ENCODE results near the gene LRRC42.

LRRC42 gene

GRCh38 chr1:54004481-54005049, 58.4 kb downstream of the LRRC42 start:
- no peak for DNase-seq (ENCODE audit: low read depth)

GRCh38 chr1:54006508-54006907, 60.4 kb downstream of the LRRC42 start:
- no peak for DNase-seq (ENCODE audit: low read depth)

- no peak for DNase-seq (ENCODE audit: low read depth)
Measured at GRCh38 chr1:54007613-54008012, 61.5 kb downstream of the LRRC42 start.

DNA sequence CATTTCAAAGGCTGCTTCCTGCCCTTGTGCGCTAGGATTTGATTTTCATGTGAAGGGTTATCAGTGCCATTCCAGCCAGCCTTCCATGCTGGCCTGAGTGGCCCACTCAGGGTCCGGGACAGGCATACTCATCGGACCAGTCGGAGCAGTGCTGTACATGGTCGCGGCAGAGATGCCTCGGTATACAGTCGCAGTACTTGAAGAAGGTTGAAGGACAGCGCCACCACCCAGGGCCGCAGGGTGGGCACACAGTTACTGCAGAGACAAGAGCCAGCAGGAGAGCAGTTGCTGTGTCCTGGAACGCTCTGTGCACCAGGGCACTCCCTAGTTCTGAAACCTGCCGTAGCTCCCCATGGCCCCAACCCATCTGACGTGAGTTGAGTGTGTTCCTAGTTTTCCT, 62.7 kb downstream of the LRRC42 start:
- no peak for DNase-seq (ENCODE audit: low read depth)

GRCh38 chr1:54009406-54009805, 63.3 kb downstream of the LRRC42 start:
- no peak for DNase-seq (ENCODE audit: low read depth)

DNA sequence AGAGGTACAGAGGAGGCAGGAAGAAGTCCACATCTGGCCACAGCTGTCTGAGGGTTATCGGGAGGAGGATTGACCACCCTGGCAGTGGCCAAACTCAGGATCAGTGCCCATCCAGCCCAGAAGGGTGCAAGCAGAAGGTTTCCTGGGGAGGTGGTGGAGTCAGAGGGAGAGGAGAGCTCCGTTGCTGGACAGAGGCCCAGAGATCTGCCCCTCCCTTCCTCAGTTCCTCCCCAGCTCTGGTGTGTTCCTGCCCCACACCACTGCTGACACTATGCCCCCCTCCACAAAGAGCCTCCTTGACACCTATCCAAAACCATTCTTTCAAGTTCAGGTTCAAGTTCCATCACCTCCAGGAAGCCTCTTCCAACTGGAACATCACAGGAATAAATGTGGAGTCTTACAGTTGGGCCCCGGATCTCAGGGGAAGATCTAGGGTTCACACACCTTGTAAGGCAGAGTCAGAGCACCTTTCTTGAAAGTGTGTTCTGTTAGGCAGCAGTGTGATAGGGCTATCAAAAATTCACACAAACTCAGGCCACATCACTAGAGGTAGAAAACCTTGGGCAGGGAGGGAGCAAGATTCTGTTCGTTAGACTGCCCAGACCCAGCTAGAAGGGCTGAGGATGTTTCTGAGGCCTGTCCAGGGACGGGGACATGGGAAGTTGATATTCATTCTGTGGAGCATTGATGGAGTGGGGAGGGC, 64.4 kb downstream of the LRRC42 start:
- no peak for DNase-seq (ENCODE audit: low read depth)

DNA sequence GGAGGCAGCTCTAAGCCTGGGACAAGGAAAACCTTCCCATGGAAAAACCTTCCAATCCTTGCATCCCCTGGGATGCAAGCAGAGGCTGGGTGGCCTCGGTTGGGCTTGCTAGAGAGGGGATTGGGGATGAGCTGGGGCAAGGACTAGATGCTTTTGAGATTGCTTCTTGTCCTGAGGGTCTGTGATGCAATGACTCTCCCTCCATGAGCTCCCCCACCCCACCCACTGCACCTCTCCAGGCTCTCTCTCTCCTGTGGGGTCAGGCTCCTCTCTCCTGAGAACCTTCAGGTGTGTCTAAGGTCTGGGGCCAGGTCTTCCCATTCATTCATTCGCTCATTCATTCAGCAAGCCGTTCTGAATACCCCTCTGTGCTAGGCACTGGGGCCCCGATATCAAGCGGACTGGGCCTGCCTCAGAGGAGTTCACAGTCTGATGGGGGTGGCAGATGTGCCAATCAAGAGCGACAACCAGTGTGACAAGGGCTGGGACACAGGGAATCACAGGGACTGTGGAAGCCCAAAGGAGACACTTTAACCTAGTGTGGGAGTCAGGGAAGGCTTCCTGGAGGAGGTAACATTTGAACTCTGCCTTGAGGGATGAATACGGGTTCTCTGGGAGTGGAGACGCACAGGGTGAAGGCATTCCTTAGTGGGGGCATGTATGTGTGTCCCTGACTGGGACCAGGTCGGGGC, 65.3 kb downstream of the LRRC42 start:
- DNase-seq (ENCODE audit: low read depth): no peak

GRCh38 chr1:54012008-54012325, 65.8 kb downstream of the LRRC42 start:
- no peak for DNase-seq (ENCODE audit: low read depth)

GRCh38 chr1:54012863-54013262, 66.7 kb downstream of the LRRC42 start:
- DNase-seq (ENCODE audit: low read depth): no peak

GRCh38 chr1:54013393-54014008, 67.4 kb downstream of the LRRC42 start:
- no peak for DNase-seq (ENCODE audit: low read depth)

DNA sequence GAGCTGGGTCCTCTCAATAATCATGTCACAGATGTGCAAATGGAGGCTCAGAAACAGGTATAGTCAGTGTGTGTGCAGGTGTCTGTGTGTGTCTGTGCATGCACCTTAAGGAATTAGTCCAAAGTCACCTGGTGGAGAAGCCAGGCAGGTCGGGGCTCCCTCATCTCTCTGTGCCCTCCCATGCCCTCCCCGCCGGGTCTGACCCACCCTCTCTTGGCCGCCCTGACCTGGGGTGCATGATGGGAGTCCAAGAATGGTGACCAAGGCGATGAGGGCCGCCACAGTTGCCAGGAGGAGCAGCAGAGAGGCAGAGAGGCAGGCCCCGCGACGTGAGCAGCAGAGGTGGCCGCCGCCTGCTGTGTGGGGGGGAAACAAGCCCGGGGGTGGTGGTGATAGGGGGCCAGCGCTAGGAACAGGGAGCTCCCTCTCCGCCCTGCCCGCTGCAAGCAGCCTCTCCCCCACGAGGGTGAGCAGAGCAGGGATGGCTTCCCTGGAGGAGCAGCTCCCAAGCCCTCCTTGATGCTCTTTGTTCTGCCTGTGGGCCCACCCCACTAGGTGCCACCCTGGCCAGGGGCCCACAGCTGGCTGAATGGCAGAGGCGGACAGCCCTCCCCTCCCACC, 68.0 kb downstream of the LRRC42 start:
- DNase-seq (ENCODE audit: low read depth): no peak

- no peak for DNase-seq (ENCODE audit: low read depth)
Measured at GRCh38 chr1:54016343-54017282, 70.5 kb downstream of the LRRC42 start.
